HL-60/S4 (cell line): Measurements from ENCODE around the gene ETNK2.

Experiments used
- in situ Hi-C: fragments of 300-500 bp; cut with MboI; formaldehyde crosslinking; loops from 2 replicates; pipeline ENCODE4 v1.14.3; 2022; ENCODE audit warnings: low sequenced_read_pairs

ETNK2 gene

DNA sequence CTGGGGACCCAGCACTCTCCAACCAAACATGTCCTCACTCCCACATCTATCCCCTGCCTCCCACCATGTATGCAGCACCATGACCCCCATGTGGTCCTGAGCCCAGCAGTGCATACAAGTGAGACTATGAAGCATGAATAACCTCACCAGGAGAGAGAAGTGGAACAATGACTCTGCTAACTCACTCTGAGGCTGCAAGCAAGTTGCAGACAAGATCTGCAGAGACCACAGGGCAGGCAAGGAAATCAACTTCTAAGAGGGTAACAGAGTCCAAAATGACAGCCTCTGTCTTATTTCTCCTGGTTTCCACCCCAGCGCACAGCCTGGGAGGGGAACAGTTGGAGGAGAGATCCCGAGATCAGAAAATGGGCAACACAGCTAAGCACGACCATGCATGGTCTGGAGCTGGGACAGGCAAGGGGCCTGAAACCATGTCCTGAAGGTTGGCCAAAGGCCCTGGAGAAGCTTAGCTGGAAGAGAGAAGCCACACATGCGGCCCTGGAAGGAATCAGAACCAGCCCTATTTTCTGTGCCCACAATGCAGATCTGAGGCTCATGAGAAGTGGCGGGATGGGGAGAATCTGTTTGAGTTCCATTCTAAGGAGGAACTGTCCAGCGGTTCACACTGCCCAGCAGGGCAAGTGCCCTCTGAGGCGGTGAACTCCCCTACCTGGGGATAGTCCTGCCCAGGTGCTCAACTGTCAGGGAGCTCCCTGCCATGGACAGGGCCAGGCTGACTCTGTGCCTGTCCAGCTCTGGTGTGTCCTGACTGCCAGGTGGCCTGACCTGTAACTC, 26.8 kb upstream of the ETNK2 start:
- in situ Hi-C loops, result no loop called here

GRCh38 chr1:204177133-204177532, 25.3 kb upstream of the ETNK2 start:
- in situ Hi-C loops, result no loop called here

- in situ Hi-C loops, result no loop called here
Measured at GRCh38 chr1:204176049-204176448, 24.2 kb upstream of the ETNK2 start.

DNA sequence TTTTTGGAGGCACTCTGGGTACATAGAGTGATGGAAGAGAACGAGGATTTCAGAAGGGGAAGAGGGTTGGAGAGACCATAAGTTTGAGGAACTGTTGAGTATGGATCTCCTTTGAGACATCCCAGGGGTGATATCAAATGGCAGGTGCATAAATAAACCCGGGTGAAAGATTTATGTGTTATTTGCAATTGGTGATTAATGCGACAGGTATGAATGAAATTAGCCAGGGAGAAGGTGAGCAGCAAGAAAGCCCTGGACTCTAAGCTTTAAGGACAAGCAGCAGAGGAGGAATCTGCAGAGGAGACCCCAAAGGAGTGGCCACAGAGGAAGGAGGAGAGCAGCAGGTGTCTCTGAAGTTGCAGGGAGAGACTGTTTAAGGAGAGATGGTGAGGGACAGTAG, 23.1 kb upstream of the ETNK2 start:
- in situ Hi-C loops, result no loop called here

DNA sequence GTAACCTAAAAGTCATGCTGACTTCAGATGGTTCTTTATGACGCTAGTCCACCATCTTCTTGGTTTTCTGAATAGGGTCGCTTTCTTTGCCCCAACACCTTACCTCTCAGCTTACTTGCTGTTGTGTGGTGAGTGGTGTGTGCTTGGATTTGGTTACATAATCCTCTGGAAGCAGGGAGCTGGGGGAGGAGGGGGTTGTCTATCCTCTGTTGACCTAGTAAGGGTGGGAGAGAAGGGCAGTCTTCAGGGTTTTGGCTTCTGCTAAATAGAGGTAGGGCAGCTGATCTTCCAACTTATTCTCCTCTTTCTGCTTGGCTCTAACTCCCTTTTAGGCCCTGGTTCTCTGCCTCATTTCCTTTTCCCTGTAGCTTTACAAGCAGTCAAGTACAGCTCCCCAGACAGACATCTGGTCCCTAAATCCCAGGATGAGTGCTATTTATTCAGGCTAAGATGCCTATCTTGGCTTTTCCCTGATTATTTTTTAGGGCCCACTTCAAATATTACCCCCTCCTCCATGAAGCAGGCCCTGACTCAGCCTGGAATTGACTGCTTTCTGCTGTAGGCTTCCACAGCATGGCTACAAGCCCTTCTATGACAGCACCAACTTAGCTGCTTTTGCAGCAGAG, 20.7 kb upstream of the ETNK2 start:
- in situ Hi-C loops, result no loop called here

DNA sequence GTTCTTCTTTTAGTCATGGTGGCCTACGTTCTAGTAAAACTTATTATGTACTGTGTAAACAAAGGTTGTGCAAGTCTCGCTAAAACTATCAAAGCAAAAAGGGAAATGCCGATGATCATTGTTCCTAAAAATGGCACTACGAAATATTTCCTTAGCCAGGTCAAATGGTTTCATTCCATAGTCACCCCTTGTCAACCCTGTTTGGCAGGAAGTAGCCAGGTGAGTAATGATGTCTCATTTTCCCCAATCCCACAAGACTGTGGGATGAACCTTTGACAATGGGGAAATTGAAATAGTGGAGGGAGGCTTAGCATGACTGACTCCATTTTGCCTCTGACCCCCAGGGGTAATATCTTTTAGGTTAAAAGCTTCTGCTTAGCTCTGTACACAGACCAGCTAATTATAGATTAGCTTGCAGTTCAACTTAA, 19.9 kb upstream of the ETNK2 start:
- in situ Hi-C loops, result no loop called here

- in situ Hi-C loops, result no loop called here
Measured at GRCh38 chr1:204170494-204171155, 18.8 kb upstream of the ETNK2 start.

DNA sequence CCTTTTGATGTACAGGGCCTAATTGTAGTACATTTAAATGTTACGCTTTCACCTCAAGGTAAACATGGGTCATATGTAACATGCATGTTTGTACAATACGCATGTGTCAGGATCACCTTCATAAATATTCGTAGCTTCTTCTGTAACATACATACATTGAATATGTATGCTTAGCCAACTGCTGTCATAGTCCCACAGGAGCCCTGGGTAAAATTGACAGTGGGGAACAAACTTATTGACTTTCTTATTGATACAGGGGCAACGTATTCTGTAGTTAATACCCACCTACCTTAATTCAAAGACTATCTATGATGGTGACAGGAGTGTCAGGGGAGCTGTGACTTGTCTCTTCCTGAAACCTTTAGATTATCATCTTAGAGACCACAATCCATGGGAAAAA, 18.0 kb upstream of the ETNK2 start:
- in situ Hi-C loops, result loop anchor here (10.0 kb wide), 1 partner anchor 205 kb away; no protein-coding TSS in a partner anchor

DNA sequence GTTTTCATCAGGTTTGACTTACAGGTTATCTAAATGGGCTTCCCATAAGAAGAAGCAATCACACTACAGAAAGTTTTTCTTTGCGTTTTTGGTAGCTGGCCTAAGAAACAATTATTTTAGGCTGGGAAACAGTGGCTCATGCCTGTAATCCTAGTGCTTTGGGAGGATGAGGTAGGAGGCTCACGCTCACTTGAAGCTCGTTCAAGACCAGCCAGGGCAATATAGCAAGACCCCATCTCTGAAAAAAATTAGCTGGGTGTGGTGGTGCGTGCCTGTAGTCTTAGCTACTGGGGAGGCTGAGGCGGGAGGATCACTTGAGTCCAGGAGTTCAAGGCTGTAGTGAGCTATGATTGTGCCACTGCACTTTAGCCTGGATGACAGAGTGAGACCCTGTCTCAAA, 15.9 kb upstream of the ETNK2 start:
- in situ Hi-C loops, result loop anchor here (10.0 kb wide), 1 partner anchor 207 kb away; no protein-coding TSS in a partner anchor

DNA sequence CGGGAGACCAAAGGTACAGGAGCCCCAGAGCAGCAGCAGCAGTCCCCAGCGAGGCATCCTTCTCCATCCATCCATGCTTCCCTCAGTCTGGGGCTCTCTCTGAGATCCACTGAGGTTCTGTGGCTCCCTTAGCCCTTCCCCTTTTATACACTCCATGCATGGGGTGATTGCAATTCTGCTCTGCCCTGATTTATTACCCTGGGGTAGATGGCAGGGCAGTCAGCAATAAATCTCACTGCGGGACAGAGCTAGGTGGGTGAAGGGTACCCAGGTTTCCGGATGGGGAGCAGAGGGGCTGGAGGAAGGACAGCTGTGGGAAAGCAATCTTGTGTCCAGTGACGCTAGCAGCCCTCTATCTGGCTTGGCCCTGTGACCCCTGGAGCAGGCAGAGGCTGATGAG, 14.4 kb upstream of the ETNK2 start, which contains the start of gene REN:
Gene REN, minus strand, starts transcription at position 119 of the 400 bp plus-strand sequence. Its CDS starts 44 bp downstream, at position 75.
- in situ Hi-C loops, result loop anchor here (10.0 kb wide), 1 partner anchor 209 kb away; no protein-coding TSS in a partner anchor

GRCh38 chr1:204162494-204163074, 10.7 kb upstream of the ETNK2 start:
- in situ Hi-C loops, result loop anchor here (10.0 kb wide), 1 partner anchor 212 kb away; no protein-coding TSS in a partner anchor

DNA sequence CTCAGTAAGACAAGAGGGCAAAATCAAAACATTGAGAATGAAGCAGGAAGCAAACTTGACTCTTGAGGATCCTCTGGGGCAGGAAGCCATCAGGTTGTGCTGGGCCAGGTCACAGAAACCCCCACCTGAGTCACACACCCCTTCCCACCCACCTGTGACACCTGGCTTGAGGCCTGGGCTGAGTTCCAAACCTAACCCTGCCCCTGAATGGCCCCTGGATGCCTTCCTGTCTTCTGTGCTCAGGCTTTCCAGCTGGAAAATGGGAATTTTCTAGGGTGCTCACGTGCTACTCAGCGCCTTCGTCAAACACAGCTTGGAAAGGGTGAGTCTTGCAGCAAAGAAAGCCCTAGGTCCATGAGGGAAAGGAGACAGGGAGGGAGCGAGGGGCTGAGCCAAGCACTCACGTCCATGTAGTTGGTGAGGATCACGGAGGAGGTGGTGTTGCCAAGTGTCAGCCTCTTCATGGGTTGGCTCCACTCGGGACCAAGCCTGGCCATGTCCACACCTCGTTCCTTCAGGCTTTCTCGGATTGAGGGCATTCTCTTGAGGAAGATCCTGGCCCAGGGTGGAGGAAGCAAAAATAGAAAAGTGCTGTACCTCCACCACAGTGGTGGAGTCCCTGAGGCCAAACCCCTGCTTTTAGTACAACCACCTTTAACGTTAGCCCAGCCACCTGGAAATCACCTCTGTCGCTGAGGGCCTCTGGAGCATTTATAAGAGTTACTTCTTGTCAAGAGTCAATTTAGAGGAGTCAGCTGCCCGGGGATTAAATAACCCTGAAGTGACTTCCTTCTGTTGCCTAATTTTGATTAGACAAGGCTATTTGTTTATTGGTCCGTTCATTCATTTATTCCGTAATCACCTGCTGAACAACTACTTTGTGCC, 10.0 kb upstream of the ETNK2 start:
- in situ Hi-C loops, result loop anchor here (10.0 kb wide), 1 partner anchor 213 kb away; no protein-coding TSS in a partner anchor

- in situ Hi-C loops, result no loop called here
Measured at GRCh38 chr1:204157962-204158361, 6.1 kb upstream of the ETNK2 start.

- in situ Hi-C loops, result no loop called here
Measured at GRCh38 chr1:204155881-204156280, 4.0 kb upstream of the ETNK2 start.

DNA sequence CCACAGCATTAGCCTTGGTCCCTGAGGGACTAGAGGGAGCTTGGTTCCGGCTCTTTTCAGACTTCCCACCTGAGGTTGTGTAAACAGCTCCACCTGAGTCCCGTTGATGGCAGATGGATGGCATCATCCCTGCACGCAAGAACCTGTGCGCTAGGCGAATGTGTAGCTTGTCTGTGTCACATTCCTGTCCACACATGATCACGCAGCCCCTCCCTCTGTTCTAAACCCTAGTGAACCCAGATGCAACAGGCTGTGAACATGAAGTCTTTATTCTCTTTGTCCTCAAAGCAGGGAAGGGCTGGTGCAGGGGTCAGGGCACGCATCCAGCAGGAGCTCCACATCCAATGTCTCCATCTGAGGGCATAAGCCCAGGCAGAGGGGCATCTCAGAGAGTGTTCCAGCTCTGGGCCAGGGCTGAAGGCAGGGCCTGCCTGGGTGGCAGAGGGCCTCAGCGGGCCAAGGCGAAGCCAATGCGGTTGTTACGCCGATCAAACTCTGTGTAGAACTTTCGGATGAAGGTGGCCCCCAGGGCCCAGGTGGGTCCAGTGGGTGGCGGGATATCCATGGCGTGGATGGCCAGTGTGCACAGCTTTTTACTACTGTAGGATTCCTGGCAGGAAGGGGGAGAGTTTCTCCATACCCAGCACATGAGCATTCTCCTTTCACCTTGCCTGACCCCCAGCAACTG, 2.9 kb upstream of the ETNK2 start:
- in situ Hi-C loops, result no loop called here

- in situ Hi-C loops, result no loop called here
Measured at GRCh38 chr1:204153667-204154066, 1.8 kb upstream of the ETNK2 start.

DNA sequence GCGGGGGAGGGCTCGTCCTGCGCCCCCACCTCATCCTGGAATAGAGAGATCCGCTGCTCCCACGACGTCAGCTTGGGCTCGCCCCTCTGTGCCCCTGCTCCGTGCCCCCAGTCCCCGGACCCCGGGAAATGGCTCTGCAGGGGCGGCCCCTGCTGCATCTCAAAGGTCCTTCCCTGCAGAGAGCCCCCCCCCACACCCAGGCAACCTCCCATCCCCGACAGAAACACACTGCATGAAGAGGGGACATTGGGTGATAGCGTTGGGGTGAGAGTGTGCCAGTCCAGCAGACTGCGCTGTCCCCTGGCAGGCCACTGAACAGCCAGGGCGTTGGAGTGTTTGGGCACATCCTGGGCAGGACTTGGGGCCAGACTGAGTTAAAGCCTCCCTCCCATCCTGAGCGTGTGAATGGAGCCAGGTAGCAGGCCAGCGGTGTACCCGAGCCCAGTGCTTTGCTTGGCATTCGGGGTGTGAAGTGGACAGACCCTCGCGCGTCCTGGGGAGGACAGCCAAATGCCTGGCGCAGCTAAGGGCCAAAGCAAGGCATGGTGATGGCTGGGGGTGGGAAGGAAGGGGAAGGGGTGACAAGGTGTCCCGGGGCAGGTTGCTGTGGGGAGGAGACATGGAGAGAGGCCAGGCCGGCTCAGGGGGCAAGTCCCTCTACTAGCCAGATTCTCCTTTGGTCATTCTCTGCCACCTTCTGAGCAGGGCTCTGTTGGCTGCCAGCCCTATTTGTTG, 633 bp upstream of the ETNK2 start:
- in situ Hi-C loops, result no loop called here

- in situ Hi-C loops, result no loop called here
Measured at GRCh38 chr1:204150702-204151551, 917 bp downstream of the ETNK2 start.
